IMR-90 (cell line): ENCODE results near the gene AOPEP. TPM values are rescaled to one million over a fixed set of nuclear protein-coding genes. Genes with fewer than 3 reads are reported as not detected.

Experiments
- ATAC-seq: fragments of 200-7000 bp; cut with Tn5 transposase; 2 replicates; pipeline ENCODE4 v1.9.1; 2020; ENCODE audit warnings: low read depth, mild to moderate bottlenecking, moderate library complexity
- BruUV-seq: library from RNA; stranded (reverse); fragments of 400-500 nt; replicated peaks from 2 replicates; lab custom pipeline; 2021; lab: Mats Ljungman, UMichigan
- CTCF ChIA-PET: fragments of 300-600 bp; formaldehyde crosslinking; extraction: SDS; loops from one replicate; lab custom pipeline; 2021; ENCODE audit warnings: antibody characterized with exemption; lab: Yijun Ruan, JAX
- POLR2A ChIA-PET: fragments of 300-600 bp; sonication (Branson Sonifier 250); formaldehyde crosslinking; loops from one replicate; lab custom pipeline; 2022; ENCODE audit warnings: antibody characterized with exemption; ENCODE audit not compliant: unreplicated experiment; lab: Charles Lee
- DNase-seq: peaks from one replicate; pipeline ENCODE4 v3.0.0; 2013
- H2AFZ ChIP-seq: replicated peaks from 2 replicates; pipeline ENCODE3; 2013; ENCODE audit warnings: low read length, mild to moderate bottlenecking; ENCODE audit not compliant: poor library complexity
- H2AK5ac ChIP-seq: 2 replicates; pipeline ENCODE4 v1.6.1; 2013; ENCODE audit warnings: low read depth, low read length, inconsistent platforms
- H2AK9ac ChIP-seq: replicated peaks from 2 replicates; pipeline ENCODE3; 2013; ENCODE audit warnings: mild to moderate bottlenecking, low read depth, low read length, moderate library complexity; ENCODE audit not compliant: poor library complexity
- H2BK120ac ChIP-seq: 2 replicates; pipeline ENCODE4 v1.6.1; 2013; ENCODE audit warnings: low read depth, low read length, inconsistent platforms
- H2BK15ac ChIP-seq: 3 replicates; pipeline ENCODE4 v1.6.1; 2013; ENCODE audit warnings: low read depth, low read length, inconsistent platforms
- H2BK20ac ChIP-seq: 2 replicates; pipeline ENCODE4 v1.6.1; 2013; ENCODE audit warnings: low read depth, mild to moderate bottlenecking, inconsistent platforms, low read length, moderate library complexity
- H2BK5ac ChIP-seq: 2 replicates; pipeline ENCODE4 v1.6.1; 2013; ENCODE audit warnings: mild to moderate bottlenecking, low read depth, low read length, inconsistent platforms; ENCODE audit not compliant: poor library complexity, severe bottlenecking
- H3K14ac ChIP-seq: replicated peaks from 2 replicates; pipeline ENCODE4 v1.6.1; 2013; ENCODE audit warnings: low read depth, low read length, inconsistent platforms
- H3K18ac ChIP-seq: 2 replicates; pipeline ENCODE4 v1.6.1; 2013; ENCODE audit warnings: low read depth, low read length, control low read depth
- H3K23ac ChIP-seq: 2 replicates; pipeline ENCODE4 v1.6.1; 2013; ENCODE audit warnings: low read depth, low read length, inconsistent platforms
- H3K27ac ChIP-seq: 2 replicates; pipeline ENCODE4 v1.5.1; 2013; ENCODE audit warnings: mild to moderate bottlenecking, control low read depth, low read length; ENCODE audit not compliant: insufficient read depth
- H3K27me3 ChIP-seq: 2 replicates; pipeline ENCODE4 v1.6.1; 2013; ENCODE audit warnings: low read length; ENCODE audit not compliant: control insufficient read depth, insufficient read depth
- H3K36me3 ChIP-seq: 2 replicates; pipeline ENCODE4 v1.6.1; 2013; ENCODE audit warnings: low read length, mixed read lengths; ENCODE audit not compliant: control insufficient read depth, insufficient read depth
- H3K4ac ChIP-seq: 2 replicates; pipeline ENCODE4 v1.6.1; 2013; ENCODE audit warnings: low read depth, low read length, inconsistent platforms
- H3K4me1 ChIP-seq: 2 replicates; pipeline ENCODE4 v1.6.1; 2013; ENCODE audit warnings: low read length, mixed read lengths; ENCODE audit not compliant: control insufficient read depth, insufficient read depth
- H3K4me2 ChIP-seq: 2 replicates; pipeline ENCODE4 v1.6.1; 2013; ENCODE audit warnings: low read depth, mild to moderate bottlenecking, control low read depth, low read length, moderate library complexity
- H3K4me3 ChIP-seq: 2 replicates; pipeline ENCODE4 v1.5.1; 2013; ENCODE audit warnings: low read depth, mild to moderate bottlenecking, control low read depth, low read length, moderate library complexity; ENCODE audit not compliant: insufficient read depth
- H3K56ac ChIP-seq: 2 replicates; pipeline ENCODE4 v1.6.1; 2013; ENCODE audit warnings: low read length, inconsistent platforms; ENCODE audit not compliant: insufficient read depth; ENCODE audit errors: extremely low read depth
- H3K79me1 ChIP-seq, 2 experiments: 2 replicates each; pipeline ENCODE4 v1.6.1; 2013; ENCODE audit warnings: low read length in 2 of 2, inconsistent platforms in 1 of 2, low read depth in 1 of 2
- H3K9ac ChIP-seq: 2 replicates; pipeline ENCODE4 v1.6.1; 2013; ENCODE audit warnings: low read depth, low read length, control low read depth
- H3K9me1 ChIP-seq: 2 replicates; pipeline ENCODE4 v1.6.1; 2013; ENCODE audit warnings: low read length, inconsistent platforms; ENCODE audit not compliant: insufficient read depth
- H3K9me3 ChIP-seq: 2 replicates; pipeline ENCODE4 v1.6.1; 2013; ENCODE audit warnings: low read length; ENCODE audit not compliant: control insufficient read depth, insufficient read depth
- H4K20me1 ChIP-seq: 2 replicates; pipeline ENCODE4 v1.6.1; 2013; ENCODE audit warnings: low read length, inconsistent platforms; ENCODE audit not compliant: insufficient read depth
- H4K5ac ChIP-seq: 2 replicates; pipeline ENCODE4 v1.6.1; 2013; ENCODE audit warnings: mild to moderate bottlenecking, low read depth, low read length, control low read depth
- H4K8ac ChIP-seq, 2 experiments: 2 replicates each; pipeline ENCODE4 v1.6.1; 2013; ENCODE audit warnings: low read depth in 2 of 2, low read length in 2 of 2, control low read depth in 1 of 2, inconsistent platforms in 1 of 2
- H4K91ac ChIP-seq: 2 replicates; pipeline ENCODE4 v1.6.1; 2013; ENCODE audit warnings: low read depth, low read length, inconsistent platforms; ENCODE audit not compliant: insufficient read depth
- BHLHE40 ChIP-seq: fragments of 150-350 bp; IDR thresholded peaks from 2 replicates; pipeline ENCODE4 v1.6.1; 2016; ENCODE audit warnings: mild to moderate bottlenecking, low read depth, low read length
- CHD1 ChIP-seq: IDR thresholded peaks from 2 replicates; pipeline ENCODE4 v1.6.1; 2012; ENCODE audit warnings: low read depth, low read length, improper control_type of control experiment
- CTCF ChIP-seq: conservative IDR thresholded peaks from 2 replicates; pipeline ENCODE4 v1.5.1; 2012; ENCODE audit warnings: mild to moderate bottlenecking, low read depth, low read length, improper control_type of control experiment
- ELK1 ChIP-seq: fragments of 150-350 bp; IDR thresholded peaks from 2 replicates; pipeline ENCODE4 v1.6.1; 2016; ENCODE audit warnings: low read depth, mild to moderate bottlenecking, low read length, moderate library complexity, borderline replicate concordance
- FOS ChIP-seq: fragments of 150-350 bp; IDR thresholded peaks from 2 replicates; pipeline ENCODE4 v1.6.1; 2016; ENCODE audit warnings: low read depth, low read length
- MAFK ChIP-seq: IDR thresholded peaks from 2 replicates; pipeline ENCODE4 v1.6.1; 2012; ENCODE audit warnings: low read depth, low read length, improper control_type of control experiment
- MAZ ChIP-seq: IDR thresholded peaks from 2 replicates; pipeline ENCODE4 v1.6.1; 2012; ENCODE audit warnings: low read depth, mild to moderate bottlenecking, low read length, improper control_type of control experiment, moderate library complexity, borderline replicate concordance
- NFE2L2 ChIP-seq: fragments of 150-350 bp; IDR thresholded peaks from 2 replicates; pipeline ENCODE4 v1.6.1; 2016; ENCODE audit warnings: low read depth, mild to moderate bottlenecking, low read length
- POLR2A ChIP-seq: IDR thresholded peaks from 2 replicates; pipeline ENCODE4 v1.6.1; 2012; ENCODE audit warnings: mild to moderate bottlenecking, low read depth, low read length
- RAD21 ChIP-seq: IDR thresholded peaks from 2 replicates; pipeline ENCODE4 v1.6.1; 2012; ENCODE audit warnings: low read length, improper control_type of control experiment
- RCOR1 ChIP-seq: IDR thresholded peaks from 2 replicates; pipeline ENCODE4 v1.6.1; 2012; ENCODE audit warnings: mild to moderate bottlenecking, low read length, improper control_type of control experiment; ENCODE audit not compliant: insufficient replicate concordance
- RFX5 ChIP-seq: IDR thresholded peaks from 2 replicates; pipeline ENCODE4 v1.8.0; 2012; ENCODE audit warnings: low read depth, mild to moderate bottlenecking, low read length, moderate library complexity
- SMC3 ChIP-seq: fragments of 150-350 bp; IDR thresholded peaks from 2 replicates; pipeline ENCODE4 v1.6.1; 2016; ENCODE audit warnings: low read depth, mild to moderate bottlenecking, antibody characterized with exemption, low read length, moderate library complexity
- USF2 ChIP-seq: fragments of 150-350 bp; IDR thresholded peaks from 2 replicates; pipeline ENCODE4 v1.6.1; 2017; ENCODE audit warnings: mild to moderate bottlenecking, antibody characterized with exemption, low read length, low read depth
- WGBS, 2 experiments: methylation state at CpG; one replicate each; pipeline versions ENCODE4 v1.1.5 to v1.1.7; 2013; ENCODE audit warnings: missing lambda C conversion rate in 2 of 2; ENCODE audit not compliant: insufficient read length in 1 of 2; ENCODE audit errors: extremely low coverage in 2 of 2; 5-methylcytosine and 5-hydroxymethylcytosine counted together
- dilution Hi-C: fragments of 300-500 bp; cut with HindIII; formaldehyde crosslinking; loops from one replicate; pipeline ENCODE4 v1.14.3; 2018; ENCODE audit warnings: low sequenced_read_pairs; ENCODE audit not compliant: unreplicated experiment
- in situ Hi-C: fragments of 300-500 bp; cut with MboI; formaldehyde crosslinking; loops from 3 replicates; pipeline ENCODE4 v1.14.3; 2019; ENCODE audit warnings: low sequenced_read_pairs, inconsistent platforms, mixed read lengths
- intact Hi-C: fragments of 100-400 bp; cut with micrococcal nuclease; formaldehyde crosslinking; loops from 2 replicates; pipeline ENCODE4 v1.10.0; 2022
- polyA plus RNA-seq, 3 experiments: library from polyadenylated mRNA; depleted of rRNA; stranded (reverse); fragments of >200 nt; gene quantifications; 2 replicates each; pipeline ENCODE4 v1.2.3, GENCODE V29; 2012; ENCODE audit warnings: low replicate concordance in 1 of 3
- total RNA-seq: library from RNA; depleted of rRNA; stranded (reverse); fragments of >200 nt; gene quantifications from 2 replicates; pipeline ENCODE4 v1.2.3, GENCODE V29; 2012

The AOPEP gene
- total and polyA plus RNA-seq, 2 of the 4 experiments (the other 2 are of a cell fraction): 34.9 to 38.7 TPM

- H2AFZ ChIP-seq: no peak overlapping the region
- no peak overlapping the region; the same call in 1 of the 2 replicates for H2BK20ac ChIP-seq
- TF ChIP-seq RCOR1 (no peak), RAD21 (no peak), BHLHE40 (no peak), CHD1 (no peak), ELK1 (no peak), NFE2L2 (no peak), POLR2A (no peak), USF2 (no peak), RFX5 (no peak), MAZ (no peak), MAFK (no peak), FOS (no peak), CTCF (no peak), SMC3 (no peak)
- H3K27ac ChIP-seq: no peak overlapping the region
- no peak overlapping the region for H4K91ac ChIP-seq
- H3K9ac ChIP-seq: no peak overlapping the region
- peaks cover 5% of the 10 kb centered on the region for H3K4me1 ChIP-seq
- no peak overlapping the region for H2BK5ac ChIP-seq
- H3K79me1 ChIP-seq: peaks cover 10 to 22% of the 10 kb centered on the region in 2 experiments; a peak in 3 of 4 replicates
- no peak overlapping the region for H3K56ac ChIP-seq
- H2BK15ac ChIP-seq: no peak overlapping the region
- H3K9me3 ChIP-seq: no peaks in the 10 kb centered on the region
- no peak overlapping the region for H2AK9ac ChIP-seq
- H4K20me1 ChIP-seq: no peaks in the 10 kb centered on the region
- POLR2A ChIA-PET: no interaction called here
- H3K4ac ChIP-seq: no peak overlapping the region
- peak overlapping the region; percentile 23; the same call in 1 of the 2 replicates for H2AK5ac ChIP-seq
- H4K8ac ChIP-seq: no peak overlapping the region
- H3K23ac ChIP-seq: no peak overlapping the region
- intact Hi-C loops (no loop called here), dilution Hi-C loops (no loop called here), in situ Hi-C loops (no loop called here)
- H2BK120ac ChIP-seq: no peak overlapping the region
- no peak overlapping the region for H3K4me2 ChIP-seq
- 0 out of 2 replicates have a peak overlapping the region, but pooled peaks have one; percentile 4 for H3K14ac ChIP-seq
- CTCF ChIA-PET: no interaction called here
- BruUV-seq: no TSS peak
- no peaks in the 10 kb centered on the region for H3K27me3 ChIP-seq
- H3K9me1 ChIP-seq: peaks cover 9% of the 10 kb centered on the region; the same call in 1 of the 2 replicates
- H3K4me3 ChIP-seq: no peak overlapping the region
- no peak overlapping the region for H3K18ac ChIP-seq
- no peak overlapping the region for H4K5ac ChIP-seq
- DNase-seq (no peak), ATAC-seq (no peak)
- WGBS, 2 experiments: 100% methylated on average over 1 of the region's 1 CpG; no CpG with 5 or more reads in 1 of the 2 experiments
- H3K36me3 ChIP-seq: peaks cover 8% of the 10 kb centered on the region; the same call in 1 of the 2 replicates
These were observed 31.5 kb downstream of the AOPEP start for GRCh38 chr9:94758031-94758430.
